H1 (cell line): Measurements from ENCODE around the gene MRPL52. TPM values are rescaled to one million over a fixed set of nuclear protein-coding genes. Genes with fewer than 3 reads are reported as not detected.

Source experiments
- CTCF ChIA-PET: fragments of 300-600 bp; sonication (Branson Sonifier 250); formaldehyde crosslinking; loops from one replicate; lab custom pipeline; 2021; ENCODE audit not compliant: partially characterized antibody; lab: Charles Lee
- POLR2A ChIA-PET: fragments of 300-600 bp; sonication (Branson Sonifier 250); formaldehyde crosslinking; loops from one replicate; lab custom pipeline; 2021; ENCODE audit warnings: inconsistent platforms; ENCODE audit not compliant: partially characterized antibody; lab: Charles Lee
- DNase-seq, 2 experiments: peaks; one replicate each; pipeline versions ENCODE4 v3.0.0 to v3.0.0-alpha.2; 2010 to 2022; ENCODE audit warnings: low spot score in 2 of 2, low read depth in 1 of 2, mixed read lengths in 1 of 2
- FAIRE-seq: peaks from 2 replicates; lab custom pipeline; 2011; peaks lifted over from hg19 to GRCh38; lab: Jason Lieb, UNC
- H2AFZ ChIP-seq: 2 replicates; pipeline ENCODE4 v1.8.1; 2012; ENCODE audit warnings: low read length, inconsistent platforms
- H2AK5ac ChIP-seq: 2 replicates; pipeline ENCODE4 v1.6.1; 2013; ENCODE audit warnings: low read depth, low read length
- H2BK120ac ChIP-seq: replicated peaks from 2 replicates; pipeline ENCODE3; 2013; ENCODE audit warnings: low read depth, low read length, inconsistent platforms
- H2BK12ac ChIP-seq: 2 replicates; pipeline ENCODE4 v1.6.1; 2013; ENCODE audit warnings: low read depth, low read length
- H2BK15ac ChIP-seq: 2 replicates; pipeline ENCODE4 v1.6.1; 2013; ENCODE audit warnings: low read length
- H2BK20ac ChIP-seq: 2 replicates; pipeline ENCODE4 v1.6.1; 2013; ENCODE audit warnings: low read length
- H2BK5ac ChIP-seq: 2 replicates; pipeline ENCODE4 v1.6.1; 2013; ENCODE audit warnings: low read depth, low read length
- H3K14ac ChIP-seq: 2 replicates; pipeline ENCODE4 v1.6.1; 2013; ENCODE audit warnings: inconsistent platforms; ENCODE audit not compliant: insufficient read length
- H3K18ac ChIP-seq: 2 replicates; pipeline ENCODE4 v1.6.1; 2013; ENCODE audit warnings: low read length; ENCODE audit errors: extremely low read depth
- H3K23ac ChIP-seq: 2 replicates; pipeline ENCODE4 v1.6.1; 2013; ENCODE audit warnings: inconsistent platforms; ENCODE audit not compliant: insufficient read length
- H3K23me2 ChIP-seq: 2 replicates; pipeline ENCODE4 v1.6.1; 2013; ENCODE audit warnings: low read depth, low read length
- H3K27ac ChIP-seq: 2 replicates; pipeline ENCODE4 v1.6.1; 2011; ENCODE audit warnings: low read depth, low read length, inconsistent platforms
- H3K27me3 ChIP-seq, 4 experiments: replicated peaks in 1 of 4; 1 replicate in 1 of 4; 2 replicates in 3 of 4; pipeline versions ENCODE4 v1.6.1 to v1.8.1; 2011 to 2013; ENCODE audit warnings: low read length in 3 of 4, mild to moderate bottlenecking in 3 of 4, inconsistent platforms in 2 of 4, mixed read lengths in 2 of 4, moderate library complexity in 1 of 4; ENCODE audit not compliant: control insufficient read depth in 3 of 4, insufficient read depth in 3 of 4; ENCODE audit errors: extremely low read depth in 1 of 4
- H3K36me3 ChIP-seq, 4 experiments: 2 replicates each; pipeline versions ENCODE4 v1.6.1 to v1.8.1; 2011 to 2013; ENCODE audit warnings: mild to moderate bottlenecking in 4 of 4, low read length in 3 of 4, moderate library complexity in 2 of 4, control low read depth in 1 of 4, inconsistent platforms in 1 of 4; ENCODE audit not compliant: insufficient read depth in 4 of 4, control insufficient read depth in 2 of 4
- H3K4ac ChIP-seq: replicated peaks from 2 replicates; pipeline ENCODE3; 2013; ENCODE audit warnings: low read length, low read depth, mixed read lengths, inconsistent platforms; ENCODE audit not compliant: insufficient read length
- H3K4me1 ChIP-seq, 4 experiments: replicated peaks in 1 of 4; 1 replicate in 1 of 4; 2 replicates in 3 of 4; pipeline versions ENCODE4 v1.6.1 to v1.8.1; 2011 to 2013; ENCODE audit warnings: low read length in 3 of 4, inconsistent platforms in 2 of 4, mixed read lengths in 1 of 4; ENCODE audit not compliant: insufficient read depth in 4 of 4, control insufficient read depth in 3 of 4
- H3K4me2 ChIP-seq, 2 experiments: 2 replicates each; pipeline versions ENCODE4 v1.6.1 to v1.8.1; 2011 to 2013; ENCODE audit warnings: low read depth in 2 of 2, low read length in 2 of 2, control low read depth in 1 of 2, inconsistent platforms in 1 of 2, mild to moderate bottlenecking in 1 of 2; ENCODE audit not compliant: insufficient read depth in 1 of 2
- H3K4me3 ChIP-seq, 4 experiments: fragments of 200-600, 300-600 bp in 1 of 4; sonication (generic), shearing (Covaris generic), sonication (Bioruptor Twin) in 1 of 4; 2 replicates each; pipeline versions ENCODE4 v1.5.1 to v1.8.1; 2011 to 2016; ENCODE audit warnings: low read length in 4 of 4, low read depth in 3 of 4, control low read depth in 2 of 4, inconsistent platforms in 2 of 4, mild to moderate bottlenecking in 2 of 4, mixed read lengths in 1 of 4, moderate library complexity in 1 of 4; ENCODE audit not compliant: insufficient read depth in 2 of 4; ENCODE audit errors: extremely low read depth in 1 of 4
- H3K56ac ChIP-seq: replicated peaks from 2 replicates; pipeline ENCODE3; 2013; ENCODE audit warnings: low read depth, mild to moderate bottlenecking, mixed read lengths, low read length, inconsistent platforms; ENCODE audit not compliant: insufficient read length
- H3K79me1 ChIP-seq: 2 replicates; pipeline ENCODE4 v1.6.1; 2013; ENCODE audit warnings: low read depth, low read length, control low read depth
- H3K79me2 ChIP-seq, 2 experiments: 2 replicates each; pipeline versions ENCODE4 v1.6.1 to v1.8.1; 2012 to 2013; ENCODE audit warnings: low read length in 2 of 2, mild to moderate bottlenecking in 2 of 2, inconsistent platforms in 1 of 2; ENCODE audit not compliant: insufficient read depth in 2 of 2, control insufficient read depth in 1 of 2
- H3K9ac ChIP-seq, 4 experiments: replicated peaks in 1 of 4; 1 replicate in 1 of 4; 2 replicates in 3 of 4; pipeline versions ENCODE4 v1.6.1 to v1.8.1; 2011 to 2013; ENCODE audit warnings: low read depth in 3 of 4, low read length in 3 of 4, control low read depth in 2 of 4, mild to moderate bottlenecking in 2 of 4, moderate library complexity in 2 of 4, inconsistent platforms in 1 of 4; ENCODE audit errors: extremely low read depth in 1 of 4
- H3K9me3 ChIP-seq, 2 experiments: 2 replicates each; pipeline versions ENCODE4 v1.6.1 to v1.8.1; 2012 to 2013; ENCODE audit warnings: mild to moderate bottlenecking in 2 of 2, moderate library complexity in 2 of 2, control low read depth in 1 of 2, inconsistent platforms in 1 of 2, low read depth in 1 of 2, low read length in 1 of 2, mixed read lengths in 1 of 2; ENCODE audit not compliant: insufficient read depth in 2 of 2
- H4K20me1 ChIP-seq, 2 experiments: replicated peaks in 1 of 2; 2 replicates each; pipeline versions ENCODE3 to v1.8.1; 2011 to 2013; ENCODE audit warnings: inconsistent platforms in 2 of 2, low read length in 2 of 2, mild to moderate bottlenecking in 1 of 2; ENCODE audit not compliant: insufficient read depth in 2 of 2, control insufficient read depth in 1 of 2
- H4K5ac ChIP-seq: 2 replicates; pipeline ENCODE4 v1.6.1; 2013; ENCODE audit warnings: low read length, low read depth, mixed read lengths, inconsistent platforms; ENCODE audit not compliant: insufficient read length
- H4K8ac ChIP-seq: 2 replicates; pipeline ENCODE4 v1.8.0; 2013; ENCODE audit warnings: mild to moderate bottlenecking, moderate library complexity, low read length, inconsistent platforms; ENCODE audit not compliant: insufficient read depth; ENCODE audit errors: extremely low read depth
- H4K91ac ChIP-seq: replicated peaks from 2 replicates; pipeline ENCODE3; 2013; ENCODE audit warnings: low read length, mixed read lengths, inconsistent platforms; ENCODE audit not compliant: insufficient read length
- ASH2L ChIP-seq: fragments of 200-600, 300-600 bp; sonication (generic); IDR thresholded peaks from one replicate; pipeline ENCODE4 v1.7.1; 2017; ENCODE audit warnings: low read length
- CHD1 ChIP-seq: IDR thresholded peaks from 2 replicates; pipeline ENCODE4 v1.6.1; 2012; ENCODE audit warnings: low read depth, low read length, improper control_type of control experiment
- CHD2 ChIP-seq: IDR thresholded peaks from 2 replicates; pipeline ENCODE4 v1.6.1; 2012; ENCODE audit warnings: low read length, improper control_type of control experiment
- HDAC2 ChIP-seq, 2 experiments: fragments of 300-600 bp in 1 of 2; sonication (generic) in 1 of 2; IDR thresholded peaks; 2 replicates each; pipeline ENCODE4 v1.6.1; 2011 to 2012; ENCODE audit warnings: low read depth in 2 of 2, low read length in 2 of 2, mild to moderate bottlenecking in 2 of 2, moderate library complexity in 2 of 2, borderline replicate concordance in 1 of 2, inconsistent platforms in 1 of 2
- NANOG ChIP-seq: IDR thresholded peaks from 2 replicates; pipeline ENCODE4 v1.6.1; 2011; ENCODE audit warnings: low read length, low read depth, mild to moderate bottlenecking, inconsistent platforms; ENCODE audit not compliant: insufficient read depth, poor library complexity, severe bottlenecking
- SIX5 ChIP-seq: IDR thresholded peaks from 2 replicates; pipeline ENCODE4 v1.6.1; 2011; ENCODE audit warnings: mild to moderate bottlenecking, low read depth, low read length
- SRF ChIP-seq: IDR thresholded peaks from 2 replicates; pipeline ENCODE4 v1.6.1; 2011; ENCODE audit warnings: mild to moderate bottlenecking, low read depth, low read length, moderate library complexity
- SUZ12 ChIP-seq: fragments of 200-600 bp; sonication (generic); IDR thresholded peaks from 2 replicates; pipeline ENCODE4 v1.6.1; 2012; ENCODE audit warnings: mild to moderate bottlenecking, inconsistent platforms, low read length, moderate library complexity, mixed read lengths
- TBP ChIP-seq: IDR thresholded peaks from 2 replicates; pipeline ENCODE4 v1.6.1; 2011; ENCODE audit warnings: low read depth, low read length, improper control_type of control experiment
- TEAD4 ChIP-seq: IDR thresholded peaks from 2 replicates; pipeline ENCODE4 v1.6.1; 2012; ENCODE audit warnings: low read depth, low read length, inconsistent platforms, mixed read lengths
- YY1 ChIP-seq: IDR thresholded peaks from 2 replicates; pipeline ENCODE4 v1.6.1; 2011; ENCODE audit warnings: low read depth, mild to moderate bottlenecking, low read length
- ZNF274 ChIP-seq: IDR thresholded peaks from 2 replicates; pipeline ENCODE4 v1.7.0; 2012; ENCODE audit warnings: low read length, borderline replicate concordance; ENCODE audit errors: extremely low read depth
- WGBS, 2 experiments: shearing (Covaris generic) in 1 of 2; methylation state at CpG; one replicate each; pipeline versions ENCODE4 v1.1.6 to v1.1.7; 2013 to 2015; ENCODE audit warnings: low lambda C conversion rate in 2 of 2, mixed read lengths in 2 of 2, inconsistent platforms in 1 of 2, low coverage in 1 of 2, missing lambda C conversion rate in 1 of 2; ENCODE audit not compliant: insufficient replicate concordance in 2 of 2, insufficient coverage in 1 of 2, insufficient read length in 1 of 2; ENCODE audit errors: extremely low coverage in 1 of 2, missing lambda C conversion rate in 1 of 2; 5-methylcytosine and 5-hydroxymethylcytosine counted together
- polyA plus RNA-seq, 7 experiments: library from polyadenylated mRNA; depleted of rRNA in 3 of 7; stranded (reverse) in 5 of 7; unstranded in 2 of 7; fragments of >200 nt in 5 of 7; fragments of 200-250 nt in 2 of 7; gene quantifications; 1 replicate in 5 of 7; 2 replicates in 1 of 7; 4 replicates in 1 of 7; pipeline versions ENCODE4 v1.2.1 to v1.2.3, GENCODE V29; 2011 to 2013; ENCODE audit warnings: missing spikeins in 2 of 7, mixed read lengths in 2 of 7
- total RNA-seq: library from RNA; stranded (reverse); fragmentation: NEBNext Ultra II Directional; extraction: Animal tissue kit (Norgen Biotek cat#: 25700); gene quantifications from 2 replicates; pipeline ENCODE4 v1.2.1, GENCODE V29; 2021

MRPL52 gene
- total and polyA plus RNA-seq, 2 of the 8 experiments (the other 6 are each of a cell fraction or from before 2014, with no cell fraction given) = 70.5 to 176 TPM

GRCh38 chr14:22819151-22819988 lies 10.3 kb upstream of the MRPL52 start:
- H3K27ac ChIP-seq = no peak overlapping the region
- POLR2A ChIA-PET = interaction anchor here (0.6 to 7.1 kb wide), 10 partner anchors 11 to 230 kb away, joined by 3 to 136 read pairs (median 4); partner anchors contain the start of genes MMP14 and OXA1L
- no peak for FAIRE-seq
- TF ChIP-seq NANOG (no peak), SRF (no peak), HDAC2 (IDR thresholded peaks at IDR 0.05; ENCODE audit: borderline replicate concordance in 1 of 2, low read depth in 2 of 2, low read length in 2 of 2) (no peak), SIX5 (no peak), TEAD4 (no peak), CHD2 (no peak), TBP (0 out of 2 replicates have a peak, but pooled peaks have one; percentile 21), ZNF274 (no peak), YY1 (no peak), CHD1 (no peak), ASH2L (peak; percentile 53), SUZ12 (no peak)

More at GRCh38 chr14:22819151-22819988, 10.3 kb upstream of the MRPL52 start:
- CTCF ChIA-PET = interaction anchor here (0.9 to 53.1 kb wide), 17 partner anchors 8 to 263 kb away, joined by 3 to 1562 read pairs (median 4); partner anchors contain the start of genes ABHD4, LRP10, MMP14 and REM2
- peaks cover 12% of the 10 kb centered on the region for H3K23me2 ChIP-seq
- H3K79me2 ChIP-seq = no peaks in the 10 kb centered on the region
- 0 out of 2 replicates have a peak overlapping the region, but pooled peaks have one; percentile 34 for H2BK20ac ChIP-seq
- DNase-seq = peak in 1 of 2 experiments; percentile 68
- no peak overlapping the region for H3K4ac ChIP-seq
- peak overlapping the region; percentile 34 for H4K91ac ChIP-seq
- H4K8ac ChIP-seq = peak overlapping the region; percentile 66; the same call in 1 of the 2 replicates
- no peaks in the 10 kb centered on the region for H4K20me1 ChIP-seq
- no peak overlapping the region for H3K9ac ChIP-seq
- WGBS, 2 experiments = 36% methylated on average over 7 of the region's 10 CpGs; no CpG with 5 or more reads in 1 of the 2 experiments
- H2BK15ac ChIP-seq = peak overlapping the region; percentile 48; the same call in 1 of the 2 replicates
- no peak overlapping the region for H3K14ac ChIP-seq
- no peak overlapping the region for H2BK120ac ChIP-seq
- H3K4me2 ChIP-seq = peak overlapping the region; percentile 64 to 70
- peak overlapping the region; percentile 61; the same call in 1 of the 2 replicates for H2AFZ ChIP-seq
- no peak overlapping the region for H3K23ac ChIP-seq
- H3K9me3 ChIP-seq = no peaks in the 10 kb centered on the region
- no peaks in the 10 kb centered on the region for H3K79me1 ChIP-seq
- no peaks in the 10 kb centered on the region for H3K36me3 ChIP-seq
- peak overlapping the region; percentile 3; the same call in 1 of the 2 replicates for H2BK12ac ChIP-seq
- H3K27me3 ChIP-seq = no peaks in the 10 kb centered on the region
- H3K4me1 ChIP-seq = peaks cover 16 to 36% (median 24%) of the 10 kb centered on the region in 4 experiments
- H3K56ac ChIP-seq = no peak overlapping the region
- peak overlapping the region; percentile 36 for H3K18ac ChIP-seq
- H2AK5ac ChIP-seq = no peak overlapping the region
- peak overlapping the region; percentile 80 for H2BK5ac ChIP-seq
- peak overlapping the region; percentile 5 to 50 (median 24); a peak in 4 of 8 replicates for H3K4me3 ChIP-seq
- H4K5ac ChIP-seq = no peak overlapping the region
